ENCODE measurements around the gene IL17RA. TPM values are rescaled to one million over a fixed set of nuclear protein-coding genes. Genes with fewer than 3 reads are reported as not detected.
A peak's percentile ranks its signal among the peaks of the same experiment; 100 is the strongest.

Gene IL17RA
- polyA plus RNA-seq, 1 experiment: 20.3 TPM

DNA sequence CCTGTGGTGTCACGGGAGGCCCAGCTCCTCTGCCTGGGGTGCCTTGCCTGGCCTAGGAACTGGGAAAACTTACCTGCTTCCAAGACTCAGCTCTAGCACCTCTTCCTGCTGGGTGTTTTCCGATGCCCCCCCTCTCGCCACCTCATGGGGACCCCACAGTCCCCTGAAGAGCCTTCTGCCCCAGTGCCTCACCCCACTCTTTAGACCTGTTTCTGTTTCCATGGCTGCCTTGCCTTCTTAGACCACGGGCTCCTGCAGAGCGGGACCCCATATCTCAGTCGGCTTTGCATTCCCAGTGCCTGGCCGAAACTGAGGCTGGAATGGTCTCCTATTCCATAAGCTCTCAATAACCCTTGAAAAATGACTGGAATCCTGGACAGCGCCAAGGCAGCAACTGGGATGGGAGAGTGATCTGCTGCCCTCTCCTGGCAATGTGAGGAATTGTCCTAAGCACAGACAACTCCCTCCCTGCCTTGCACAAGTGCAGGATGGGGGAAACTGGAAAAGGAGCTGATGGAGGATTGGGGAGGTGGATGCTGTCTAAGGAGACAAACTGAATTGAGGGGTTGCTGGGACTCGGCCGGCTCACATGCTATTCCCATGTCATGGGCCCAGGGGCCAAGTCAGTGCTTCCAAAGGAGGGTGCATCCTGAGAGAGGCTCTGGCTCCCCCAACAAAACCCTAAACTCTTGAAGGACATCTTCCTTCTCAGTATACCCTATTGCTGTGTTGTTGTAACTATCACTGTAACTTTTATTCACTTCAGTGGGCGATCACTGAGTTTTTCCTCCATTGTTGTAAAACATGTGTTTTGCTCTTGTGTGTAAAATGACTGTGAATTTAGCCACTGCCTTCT lies 26.6 kb upstream of the IL17RA start:
- TF ChIP-seq, protein P1, sequence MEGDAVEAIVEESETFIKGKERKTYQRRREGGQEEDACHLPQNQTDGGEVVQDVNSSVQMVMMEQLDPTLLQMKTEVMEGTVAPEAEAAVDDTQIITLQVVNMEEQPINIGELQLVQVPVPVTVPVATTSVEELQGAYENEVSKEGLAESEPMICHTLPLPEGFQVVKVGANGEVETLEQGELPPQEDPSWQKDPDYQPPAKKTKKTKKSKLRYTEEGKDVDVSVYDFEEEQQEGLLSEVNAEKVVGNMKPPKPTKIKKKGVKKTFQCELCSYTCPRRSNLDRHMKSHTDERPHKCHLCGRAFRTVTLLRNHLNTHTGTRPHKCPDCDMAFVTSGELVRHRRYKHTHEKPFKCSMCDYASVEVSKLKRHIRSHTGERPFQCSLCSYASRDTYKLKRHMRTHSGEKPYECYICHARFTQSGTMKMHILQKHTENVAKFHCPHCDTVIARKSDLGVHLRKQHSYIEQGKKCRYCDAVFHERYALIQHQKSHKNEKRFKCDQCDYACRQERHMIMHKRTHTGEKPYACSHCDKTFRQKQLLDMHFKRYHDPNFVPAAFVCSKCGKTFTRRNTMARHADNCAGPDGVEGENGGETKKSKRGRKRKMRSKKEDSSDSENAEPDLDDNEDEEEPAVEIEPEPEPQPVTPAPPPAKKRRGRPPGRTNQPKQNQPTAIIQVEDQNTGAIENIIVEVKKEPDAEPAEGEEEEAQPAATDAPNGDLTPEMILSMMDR (IDR thresholded peaks at IDR 0.05; ENCODE audit: low read depth, low read length): peak; percentile 97
- no peak overlapping the region for H3K27ac ChIP-seq (ENCODE audit: low read depth, low read length)
- peak; percentile 46 for DNase-seq (ENCODE audit: low read depth, low spot score)
- POLR2A ChIA-PET: interaction anchor here (1.0 kb wide), 1 partner anchor 114 kb away, joined by 3 read pairs; no protein-coding TSS in a partner anchor
- no peaks in the 10 kb centered on the region for H3K9me3 ChIP-seq (ENCODE audit: control insufficient read depth, insufficient read depth, low read length)
- peaks cover 5% of the 10 kb centered on the region for H3K27me3 ChIP-seq (ENCODE audit: control insufficient read depth, insufficient read depth, low read length)
- CTCF ChIA-PET: interaction anchor here (0.5 to 2.8 kb wide), 39 partner anchors 9 to 452 kb away, joined by 3 to 40 read pairs (median 4); no protein-coding TSS in a partner anchor
- no peak overlapping the region for H3K4me3 ChIP-seq (ENCODE audit: low read depth, low read length)

DNA sequence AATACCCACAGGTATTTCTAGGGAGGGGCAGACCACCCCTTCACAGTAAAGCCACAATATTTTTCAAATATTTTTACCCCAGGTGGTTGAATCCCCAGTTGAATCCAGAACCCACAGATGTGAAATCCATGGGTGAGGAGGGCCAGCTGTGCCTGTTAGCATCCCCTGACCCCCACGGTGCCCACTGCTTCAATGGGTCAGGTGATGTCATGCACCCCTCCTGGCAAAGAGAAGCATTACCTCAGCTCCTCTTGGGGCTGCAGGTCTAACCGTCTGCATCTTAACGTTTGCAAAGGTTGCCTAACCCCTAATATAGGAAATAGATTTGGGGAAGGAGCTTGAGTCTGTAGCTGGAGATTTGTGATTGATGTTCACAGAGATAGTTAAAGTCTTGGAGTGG lies 24.7 kb upstream of the IL17RA start:
- POLR2A ChIA-PET: no interaction called here
- no peak for DNase-seq (ENCODE audit: low read depth, low spot score)
- TF ChIP-seq, protein P1 (IDR thresholded peaks at IDR 0.05; ENCODE audit: low read depth, low read length): no peak
- Histone ChIP-seq H3K27me3 (ENCODE audit: control insufficient read depth, insufficient read depth, low read length) (peaks cover 13% of the 10 kb centered on the region), H3K4me3 (ENCODE audit: low read depth, low read length) (no peak overlapping the region), H3K27ac (ENCODE audit: low read depth, low read length) (no peak overlapping the region), H3K9me3 (ENCODE audit: control insufficient read depth, insufficient read depth, low read length) (no peaks in the 10 kb centered on the region)
- CTCF ChIA-PET: no interaction called here

DNA sequence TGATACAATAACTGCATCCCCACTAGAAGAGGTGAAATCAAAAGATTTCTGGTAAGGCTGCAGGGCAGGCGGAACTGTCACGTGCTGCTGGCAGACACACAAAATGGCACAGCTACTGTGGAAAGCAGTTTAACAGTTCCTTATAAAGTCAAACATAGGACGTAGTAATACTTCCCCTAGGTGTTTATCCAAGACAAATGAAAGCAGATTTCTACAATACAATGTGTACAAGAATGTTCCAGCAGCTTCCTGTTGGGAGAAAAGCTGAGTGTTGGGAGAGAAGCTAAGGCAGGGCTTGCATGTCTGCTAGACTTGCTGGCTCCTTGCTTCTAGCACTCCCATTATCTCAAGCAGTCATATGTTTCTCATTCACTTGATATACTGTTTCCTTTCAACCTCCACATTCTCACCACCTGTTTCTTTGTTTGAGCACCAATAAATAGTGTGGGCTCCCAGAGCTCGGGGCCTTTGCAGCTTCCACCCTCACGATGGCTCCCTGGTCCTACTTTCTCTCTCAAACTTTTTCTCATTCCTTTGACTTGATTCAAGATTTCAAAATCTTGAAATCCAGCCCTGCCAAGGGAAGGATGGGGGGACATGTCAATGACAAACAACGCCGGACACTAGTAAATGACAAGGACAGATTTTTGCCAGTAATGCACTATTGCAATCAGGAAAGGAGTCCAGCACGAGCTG lies 21.2 kb upstream of the IL17RA start:
- no peak overlapping the region for H3K27ac ChIP-seq (ENCODE audit: low read depth, low read length)
- POLR2A ChIA-PET: no interaction called here
- H3K9me3 ChIP-seq (ENCODE audit: control insufficient read depth, insufficient read depth, low read length): no peaks in the 10 kb centered on the region
- H3K27me3 ChIP-seq (ENCODE audit: control insufficient read depth, insufficient read depth, low read length): peaks cover 13% of the 10 kb centered on the region
- TF ChIP-seq, protein P1 (IDR thresholded peaks at IDR 0.05; ENCODE audit: low read depth, low read length): no peak
- CTCF ChIA-PET: interaction anchor here (1.2 to 1.7 kb wide), 2 partner anchors 11 to 109 kb away, joined by 6 to 10 read pairs; no protein-coding TSS in a partner anchor
- H3K4me3 ChIP-seq (ENCODE audit: low read depth, low read length): no peak overlapping the region
- no peak for DNase-seq (ENCODE audit: low read depth, low spot score)

DNA sequence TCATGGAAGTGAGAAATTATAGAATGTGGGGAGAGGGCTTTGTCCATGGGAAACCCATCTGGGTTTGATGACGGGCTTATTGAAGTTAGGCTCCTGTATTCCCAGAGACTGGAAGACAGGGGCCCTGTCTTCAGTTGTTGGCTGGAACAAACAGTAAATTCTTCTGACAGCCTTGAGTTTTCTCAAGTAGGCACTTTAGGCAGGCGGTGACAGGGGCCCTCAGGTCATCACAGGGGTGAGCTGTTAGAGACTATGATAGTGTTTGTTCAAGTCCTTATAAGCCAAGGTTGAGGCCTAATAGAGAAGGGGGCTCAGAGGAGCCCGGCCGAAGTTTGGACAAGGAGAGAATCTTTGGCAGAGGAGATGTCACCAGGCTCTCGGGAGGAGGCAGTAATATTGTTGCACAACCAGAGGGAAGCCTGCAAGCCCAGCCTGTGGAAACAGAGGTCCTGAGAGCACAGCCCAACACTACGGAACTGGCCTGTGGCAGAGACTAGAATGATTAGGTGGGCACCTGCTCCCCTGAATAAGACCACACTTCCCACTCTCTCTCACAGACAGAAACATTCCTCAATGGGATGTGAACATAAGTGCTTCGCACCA lies 20.2 kb upstream of the IL17RA start:
- POLR2A ChIA-PET: no interaction called here
- H3K9me3 ChIP-seq (ENCODE audit: control insufficient read depth, insufficient read depth, low read length): no peaks in the 10 kb centered on the region
- CTCF ChIA-PET: interaction anchor here (1.2 kb wide), 1 partner anchor 10 kb away, joined by 6 read pairs; no protein-coding TSS in a partner anchor
- no peak overlapping the region for H3K4me3 ChIP-seq (ENCODE audit: low read depth, low read length)
- TF ChIP-seq, protein P1 (IDR thresholded peaks at IDR 0.05; ENCODE audit: low read depth, low read length): no peak
- H3K27me3 ChIP-seq (ENCODE audit: control insufficient read depth, insufficient read depth, low read length): peaks cover 13% of the 10 kb centered on the region
- no peak overlapping the region for H3K27ac ChIP-seq (ENCODE audit: low read depth, low read length)
- no peak for DNase-seq (ENCODE audit: low read depth, low spot score)

Data from AG04450 (cell line).